Astrocyte (in vitro differentiated cells and primary cell): ENCODE measurements around the gene HSPA12B. TPM values are rescaled to one million over a fixed set of nuclear protein-coding genes. Genes with fewer than 3 reads are reported as not detected.

ENCODE experiments used
- DNase-seq: peaks from one replicate; pipeline ENCODE4 v3.0.0-alpha.2; 2010; ENCODE audit warnings: low read depth
- FAIRE-seq: peaks from 2 replicates; lab custom pipeline; 2011; peaks lifted over from hg19 to GRCh38; lab: Jason Lieb, UNC
- H2AFZ ChIP-seq: 2 replicates; pipeline ENCODE4 v1.6.0; 2012; ENCODE audit warnings: low read depth, low read length, inconsistent platforms
- H3K27ac ChIP-seq: 2 replicates; pipeline ENCODE4 v1.5.1; 2011; ENCODE audit warnings: low read depth, low read length, inconsistent platforms
- H3K27me3 ChIP-seq: 2 replicates; pipeline ENCODE4 v1.6.0; 2011; ENCODE audit warnings: low read length, inconsistent platforms; ENCODE audit not compliant: insufficient read depth
- H3K36me3 ChIP-seq: 2 replicates; pipeline ENCODE4 v1.5.1; 2011; ENCODE audit warnings: low read length, inconsistent platforms; ENCODE audit not compliant: insufficient read depth
- H3K4me1 ChIP-seq: 2 replicates; pipeline ENCODE4 v1.5.1; 2011; ENCODE audit warnings: low read length, inconsistent platforms; ENCODE audit not compliant: insufficient read depth
- H3K4me2 ChIP-seq: 2 replicates; pipeline ENCODE4 v1.6.0; 2012; ENCODE audit warnings: low read length, inconsistent platforms
- H3K4me3 ChIP-seq: 2 replicates; pipeline ENCODE4 v1.5.1; 2011; ENCODE audit warnings: low read depth, mild to moderate bottlenecking, low read length, inconsistent platforms; ENCODE audit not compliant: insufficient read depth
- H3K79me2 ChIP-seq: 2 replicates; pipeline ENCODE4 v1.6.0; 2012; ENCODE audit warnings: mild to moderate bottlenecking, low read length, inconsistent platforms; ENCODE audit not compliant: insufficient read depth
- H3K9ac ChIP-seq: 2 replicates; pipeline ENCODE4 v1.6.0; 2012; ENCODE audit warnings: mild to moderate bottlenecking, low read length, inconsistent platforms
- H3K9me3 ChIP-seq: 2 replicates; pipeline ENCODE4 v1.5.1; 2012; ENCODE audit warnings: low read depth, mild to moderate bottlenecking, low read length, inconsistent platforms; ENCODE audit not compliant: insufficient read depth
- H4K20me1 ChIP-seq: 2 replicates; pipeline ENCODE4 v1.6.0; 2012; ENCODE audit warnings: low read length, inconsistent platforms; ENCODE audit not compliant: insufficient read depth
- H3K27ac Mint-ChIP-seq: one replicate; pipeline ENCODE4 v1.8.0; 2021; ENCODE audit warnings: mild to moderate bottlenecking, mixed read lengths; ENCODE audit not compliant: unreplicated experiment
- H3K27me3 Mint-ChIP-seq: one replicate; pipeline ENCODE4 v1.8.0; 2021; ENCODE audit warnings: low read depth, mixed read lengths; ENCODE audit not compliant: unreplicated experiment
- H3K36me3 Mint-ChIP-seq: one replicate; pipeline ENCODE4 v1.8.0; 2021; ENCODE audit warnings: low read depth, mixed read lengths; ENCODE audit not compliant: unreplicated experiment
- H3K4me1 Mint-ChIP-seq: one replicate; pipeline ENCODE4 v1.8.0; 2021; ENCODE audit warnings: low read depth, mixed read lengths; ENCODE audit not compliant: unreplicated experiment
- H3K4me3 Mint-ChIP-seq: one replicate; pipeline ENCODE4 v1.8.0; 2021; ENCODE audit warnings: mild to moderate bottlenecking, moderate library complexity, mixed read lengths; ENCODE audit not compliant: unreplicated experiment
- H3K9me3 Mint-ChIP-seq: one replicate; pipeline ENCODE4 v1.8.0; 2021; ENCODE audit warnings: mild to moderate bottlenecking, mixed read lengths; ENCODE audit not compliant: unreplicated experiment
- CTCF ChIP-seq: IDR thresholded peaks from 2 replicates; pipeline ENCODE4 v1.5.1; 2011; ENCODE audit warnings: low read depth, mild to moderate bottlenecking, inconsistent platforms, low read length, moderate library complexity; ENCODE audit not compliant: insufficient read depth
- EZH2 ChIP-seq: IDR thresholded peaks from 2 replicates; pipeline ENCODE4 v1.6.1; 2012; ENCODE audit warnings: mild to moderate bottlenecking, low read length, inconsistent platforms; ENCODE audit not compliant: insufficient read depth
- total RNA-seq: library from RNA; stranded (reverse); gene quantifications from 2 replicates; pipeline ENCODE4 v1.2.1, GENCODE V29; 2021

The HSPA12B gene
- total RNA-seq, 1 donor from 2014 or later = not detected

DNA sequence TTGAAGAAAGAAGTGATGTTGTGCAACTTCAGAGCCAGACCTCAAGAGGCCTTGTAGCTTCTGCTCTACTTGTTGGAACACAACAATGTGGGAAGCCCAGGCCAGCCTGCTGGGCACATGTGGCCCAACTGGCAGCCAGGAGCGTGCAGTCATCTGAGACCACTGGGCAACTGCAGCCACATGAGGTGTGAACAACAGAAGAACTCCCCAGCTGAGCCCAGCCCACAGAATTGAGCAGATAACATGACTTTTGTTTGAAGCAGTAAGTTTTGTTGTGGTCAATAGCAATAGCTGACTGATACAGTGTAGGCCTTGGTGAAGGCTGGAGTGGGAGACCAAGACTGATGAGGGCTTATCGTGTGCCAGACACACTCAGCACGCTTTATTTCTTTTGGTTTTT is 42.1 kb upstream of the HSPA12B start:
- FAIRE-seq = no peak
- TF ChIP-seq EZH2 = no peak
- TF ChIP-seq CTCF = no peak
- no peaks in the 10 kb centered on the region for H4K20me1 ChIP-seq
- no peaks in the 10 kb centered on the region for H3K9me3 ChIP-seq
- no peaks in the 10 kb centered on the region for H3K36me3 Mint-ChIP-seq
- H3K27ac ChIP-seq = no peak overlapping the region
- H2AFZ ChIP-seq = no peak overlapping the region
- no peaks in the 10 kb centered on the region for H3K36me3 ChIP-seq
- H3K4me3 Mint-ChIP-seq = no peak overlapping the region
- no peak overlapping the region for H3K4me3 ChIP-seq
- H3K4me1 ChIP-seq = peaks cover 12% of the 10 kb centered on the region
- H3K4me1 Mint-ChIP-seq = peaks cover 4% of the 10 kb centered on the region
- no peaks in the 10 kb centered on the region for H3K79me2 ChIP-seq
- H3K27me3 Mint-ChIP-seq = peaks cover 31% of the 10 kb centered on the region
- no peaks in the 10 kb centered on the region for H3K27me3 ChIP-seq
- no peak overlapping the region for H3K9ac ChIP-seq
- H3K4me2 ChIP-seq = no peak overlapping the region
- no peak for DNase-seq
- H3K9me3 Mint-ChIP-seq = peaks cover 2% of the 10 kb centered on the region
- no peak overlapping the region for H3K27ac Mint-ChIP-seq

DNA sequence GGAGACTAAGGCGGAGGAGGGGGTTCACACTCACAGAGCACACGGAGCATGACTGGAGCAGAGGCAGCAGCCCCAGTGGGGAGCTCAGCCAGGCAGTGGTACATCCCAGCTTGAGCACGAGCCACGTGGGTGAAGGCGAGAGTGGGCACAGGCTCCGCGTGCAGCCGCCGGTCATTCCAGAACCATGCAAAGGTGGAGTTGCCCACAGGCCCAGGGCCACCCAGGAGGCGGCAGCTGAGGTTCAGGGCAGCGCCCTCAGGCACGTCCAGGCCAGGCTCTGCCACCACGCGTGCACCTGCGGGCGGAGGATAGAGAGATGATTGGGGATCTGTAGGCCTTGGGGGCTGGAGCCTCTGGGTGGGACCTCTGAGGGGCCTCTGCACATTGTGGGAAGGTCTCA is 41.2 kb upstream of the HSPA12B start:
- Histone ChIP-seq H3K36me3 (no peaks in the 10 kb centered on the region), H3K79me2 (no peaks in the 10 kb centered on the region), H3K9ac (no peak overlapping the region), H3K27me3 (no peaks in the 10 kb centered on the region), H3K4me2 (no peak overlapping the region), H3K9me3 (no peaks in the 10 kb centered on the region), H3K27ac (no peak overlapping the region), H4K20me1 (no peaks in the 10 kb centered on the region), H3K4me1 (peaks cover 12% of the 10 kb centered on the region), H3K4me3 (no peak overlapping the region), H2AFZ (no peak overlapping the region)
- H3K27ac Mint-ChIP-seq = no peak overlapping the region
- peaks cover 2% of the 10 kb centered on the region for H3K9me3 Mint-ChIP-seq
- no peak overlapping the region for H3K4me3 Mint-ChIP-seq
- H3K27me3 Mint-ChIP-seq = peaks cover 26% of the 10 kb centered on the region
- H3K36me3 Mint-ChIP-seq = no peaks in the 10 kb centered on the region
- DNase-seq (no peak), FAIRE-seq (no peak)
- TF ChIP-seq EZH2 (no peak), CTCF (no peak)
- peaks cover 4% of the 10 kb centered on the region for H3K4me1 Mint-ChIP-seq

DNA sequence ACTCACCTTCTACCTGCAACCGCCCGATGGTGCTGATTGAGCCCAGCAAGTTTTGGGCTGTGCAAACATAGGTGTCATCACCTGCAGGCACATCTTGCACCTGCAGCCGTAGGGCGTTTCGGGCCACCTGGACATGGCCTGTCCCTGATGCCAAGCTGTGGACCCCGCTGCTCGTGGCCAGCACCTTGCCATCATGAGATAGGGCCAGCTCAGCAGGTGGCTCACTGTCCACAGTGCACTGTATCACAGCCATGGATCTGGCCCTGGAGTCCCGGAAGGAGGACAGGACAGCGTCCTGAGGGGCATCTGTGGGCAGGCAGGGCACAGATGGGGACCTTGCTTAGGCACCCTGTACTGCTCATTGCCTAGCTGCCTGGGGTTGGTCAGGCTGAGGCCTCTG is 40.6 kb upstream of the HSPA12B start:
- Histone ChIP-seq H3K4me3 (no peak overlapping the region), H3K27me3 (no peaks in the 10 kb centered on the region), H2AFZ (no peak overlapping the region), H3K9ac (no peak overlapping the region), H3K9me3 (no peaks in the 10 kb centered on the region), H3K4me2 (no peak overlapping the region), H3K27ac (no peak overlapping the region), H4K20me1 (no peaks in the 10 kb centered on the region), H3K4me1 (peaks cover 6% of the 10 kb centered on the region), H3K36me3 (no peaks in the 10 kb centered on the region), H3K79me2 (no peaks in the 10 kb centered on the region)
- peaks cover 4% of the 10 kb centered on the region for H3K4me1 Mint-ChIP-seq
- no peak overlapping the region for H3K4me3 Mint-ChIP-seq
- peaks cover 22% of the 10 kb centered on the region for H3K27me3 Mint-ChIP-seq
- H3K9me3 Mint-ChIP-seq = peaks cover 2% of the 10 kb centered on the region
- FAIRE-seq (no peak), DNase-seq (no peak)
- no peak overlapping the region for H3K27ac Mint-ChIP-seq
- TF ChIP-seq CTCF = no peak
- no peak for TF ChIP-seq EZH2
- H3K36me3 Mint-ChIP-seq = no peaks in the 10 kb centered on the region
